PC-9 (cell line): ENCODE data around the gene XRCC4. TPM values are rescaled to one million over a fixed set of nuclear protein-coding genes. Genes with fewer than 3 reads are reported as not detected.
"Not testable (repeated sequence)": the region's sequence is repeated elsewhere in the genome, so short reads cannot be mapped to it uniquely, and the experiment has no call there.

Experiments used
- BruUV-seq: library from RNA; stranded (reverse); fragments of 400-500 nt; replicated peaks from 2 replicates; lab custom pipeline; 2021; lab: Mats Ljungman, UMichigan
- CTCF ChIA-PET: fragments of 300-600 bp; sonication (Branson Sonifier 250); formaldehyde crosslinking; loops from one replicate; lab custom pipeline; 2022; ENCODE audit warnings: antibody characterized with exemption; lab: Charles Lee
- POLR2A ChIA-PET: fragments of 300-600 bp; sonication (Branson Sonifier 250); formaldehyde crosslinking; loops from one replicate; lab custom pipeline; 2022; ENCODE audit warnings: antibody characterized with exemption; ENCODE audit not compliant: unreplicated experiment; lab: Charles Lee
- DNase-seq, 2 experiments: peaks; one replicate each; pipeline versions ENCODE4 v3.0.0 to v3.0.0-alpha.2; 2015 to 2022; ENCODE audit warnings: mixed read lengths in 1 of 2
- H2AFZ ChIP-seq: fragments of 200-600 bp; sonication (generic); 2 replicates; pipeline ENCODE4 v1.8.1; 2017; ENCODE audit warnings: antibody characterized with exemption
- H3F3A ChIP-seq: fragments of 200-600 bp; sonication (generic); 2 replicates; pipeline ENCODE4 v1.8.1; 2017; ENCODE audit warnings: antibody characterized with exemption, mild to moderate bottlenecking, low read depth; ENCODE audit not compliant: insufficient read depth
- H3K27ac ChIP-seq: fragments of 200-600 bp; sonication (generic); 2 replicates; pipeline ENCODE4 v1.6.1; 2016; ENCODE audit warnings: mixed run types
- H3K27me3 ChIP-seq: fragments of 200-600 bp; sonication (generic); 2 replicates; pipeline ENCODE4 v1.6.1; 2016; ENCODE audit warnings: low read depth, mixed run types; ENCODE audit not compliant: insufficient read depth
- H3K36me3 ChIP-seq: fragments of 200-600 bp; sonication (generic); 2 replicates; pipeline ENCODE4 v1.6.1; 2016; ENCODE audit warnings: low read depth, mixed run types
- H3K4me1 ChIP-seq: fragments of 200-600 bp; sonication (generic); replicated peaks from 2 replicates; pipeline ENCODE4 v1.6.1; 2016; ENCODE audit warnings: mixed run types; ENCODE audit not compliant: insufficient read depth
- H3K4me2 ChIP-seq: fragments of 200-600 bp; sonication (generic); 2 replicates; pipeline ENCODE4 v1.6.1; 2017; ENCODE audit warnings: mixed run types
- H3K4me3 ChIP-seq: fragments of 200-600 bp; sonication (generic); 2 replicates; pipeline ENCODE4 v1.6.1; 2016; ENCODE audit warnings: mixed run types
- H3K79me2 ChIP-seq: fragments of 200-600 bp; sonication (generic); 2 replicates; pipeline ENCODE4 v1.6.1; 2017; ENCODE audit warnings: low read depth, mixed run types
- H3K9me2 ChIP-seq: fragments of 200-600 bp; sonication (generic); 2 replicates; pipeline ENCODE4 v1.8.1; 2017; ENCODE audit warnings: mild to moderate bottlenecking; ENCODE audit not compliant: insufficient read depth
- H3K9me3 ChIP-seq: fragments of 200-600 bp; sonication (generic); 2 replicates; pipeline ENCODE4 v1.8.1; 2016; ENCODE audit warnings: low read depth; ENCODE audit not compliant: insufficient read depth
- H4K20me1 ChIP-seq: fragments of 200-600 bp; sonication (generic); 2 replicates; pipeline ENCODE4 v1.8.1; 2017; ENCODE audit not compliant: insufficient read depth
- EZH2 ChIP-seq: fragments of 200-600 bp; sonication (generic); IDR thresholded peaks from 2 replicates; pipeline ENCODE4 v1.8.0; 2017; ENCODE audit warnings: antibody characterized with exemption, low read depth
- intact Hi-C: fragments of 100-400 bp; cut with micrococcal nuclease; formaldehyde crosslinking; loops from one replicate; pipeline ENCODE4 v1.10.0; 2022; ENCODE audit not compliant: unreplicated experiment
- total RNA-seq: library from RNA; stranded (reverse); gene quantifications from 2 replicates; pipeline ENCODE4 v1.2.3, GENCODE V29; 2021
- TF ChIP-seq, protein P1 (sequence below): fragments of 200-600 bp; sonication (generic); conservative IDR thresholded peaks from 2 replicates; pipeline ENCODE4 v1.6.1; 2017; ENCODE audit warnings: mixed run types, antibody characterized with exemption, mild to moderate bottlenecking, moderate library complexity

Gene XRCC4
- total RNA-seq, 1 experiment from 2014 or later: 12.2 TPM

DNA sequence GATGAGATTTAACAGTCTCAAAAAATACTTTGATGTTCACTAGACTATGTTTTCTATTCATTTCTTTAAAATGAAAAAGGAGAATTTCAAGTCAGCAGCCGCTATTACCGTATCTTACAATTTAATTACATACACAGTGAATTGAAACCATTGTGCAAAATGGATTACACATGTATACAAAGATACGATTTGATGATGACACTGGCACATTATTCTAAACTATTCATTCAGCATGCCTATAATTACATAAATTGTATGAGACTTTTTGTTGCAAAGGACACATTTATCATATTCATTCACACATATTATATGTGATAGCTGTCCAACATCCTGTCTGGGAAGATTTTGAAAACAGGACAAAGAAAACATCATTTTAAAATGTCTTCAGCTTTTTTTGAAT lies 275.9 kb downstream of the XRCC4 start:
- Histone ChIP-seq H3K4me1 (no peaks in the 10 kb centered on the region), H3K36me3 (no peaks in the 10 kb centered on the region), H3K79me2 (no peaks in the 10 kb centered on the region), H3K27me3 (no peaks in the 10 kb centered on the region), H3K4me2 (no peak overlapping the region), H2AFZ (no peak overlapping the region), H3K27ac (no peak overlapping the region), H3K9me2 (no peaks in the 10 kb centered on the region), H3K9me3 (no peaks in the 10 kb centered on the region), H3F3A (no peaks in the 10 kb centered on the region), H4K20me1 (no peaks in the 10 kb centered on the region), H3K4me3 (no peak overlapping the region)
- no peak for DNase-seq
- ChIA-PET CTCF (no interaction called here), POLR2A (no interaction called here)
- intact Hi-C loops: no loop called here
- no peak for TF ChIP-seq EZH2
- TF ChIP-seq, protein P1, sequence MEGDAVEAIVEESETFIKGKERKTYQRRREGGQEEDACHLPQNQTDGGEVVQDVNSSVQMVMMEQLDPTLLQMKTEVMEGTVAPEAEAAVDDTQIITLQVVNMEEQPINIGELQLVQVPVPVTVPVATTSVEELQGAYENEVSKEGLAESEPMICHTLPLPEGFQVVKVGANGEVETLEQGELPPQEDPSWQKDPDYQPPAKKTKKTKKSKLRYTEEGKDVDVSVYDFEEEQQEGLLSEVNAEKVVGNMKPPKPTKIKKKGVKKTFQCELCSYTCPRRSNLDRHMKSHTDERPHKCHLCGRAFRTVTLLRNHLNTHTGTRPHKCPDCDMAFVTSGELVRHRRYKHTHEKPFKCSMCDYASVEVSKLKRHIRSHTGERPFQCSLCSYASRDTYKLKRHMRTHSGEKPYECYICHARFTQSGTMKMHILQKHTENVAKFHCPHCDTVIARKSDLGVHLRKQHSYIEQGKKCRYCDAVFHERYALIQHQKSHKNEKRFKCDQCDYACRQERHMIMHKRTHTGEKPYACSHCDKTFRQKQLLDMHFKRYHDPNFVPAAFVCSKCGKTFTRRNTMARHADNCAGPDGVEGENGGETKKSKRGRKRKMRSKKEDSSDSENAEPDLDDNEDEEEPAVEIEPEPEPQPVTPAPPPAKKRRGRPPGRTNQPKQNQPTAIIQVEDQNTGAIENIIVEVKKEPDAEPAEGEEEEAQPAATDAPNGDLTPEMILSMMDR: no peak
- no TSS peak for BruUV-seq

DNA sequence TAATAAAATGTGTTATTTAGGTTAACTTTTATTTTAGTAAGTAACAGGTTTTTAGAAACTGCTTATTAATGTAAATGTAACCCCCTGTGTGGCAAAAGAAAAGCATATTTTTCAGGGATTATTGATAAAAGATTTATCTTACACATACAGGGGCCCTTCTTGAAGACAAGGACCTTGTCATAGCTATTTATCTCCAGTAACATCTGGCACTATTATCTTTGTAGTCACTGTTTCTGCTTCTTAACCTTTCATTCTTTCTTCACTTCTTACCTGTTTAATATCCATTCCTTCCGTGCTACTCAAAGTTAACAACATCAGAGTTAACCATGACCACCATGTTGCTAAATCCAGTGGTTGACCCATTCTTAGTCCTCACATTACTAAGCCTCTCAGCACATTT lies 276.4 kb downstream of the XRCC4 start:
- no peak overlapping the region for H2AFZ ChIP-seq
- H3K36me3 ChIP-seq: no peaks in the 10 kb centered on the region
- H3K27ac ChIP-seq: no peak overlapping the region
- H3K4me3 ChIP-seq: no peak overlapping the region
- no peak for DNase-seq
- no peaks in the 10 kb centered on the region for H3F3A ChIP-seq
- H3K9me3 ChIP-seq: no peaks in the 10 kb centered on the region
- no peaks in the 10 kb centered on the region for H3K27me3 ChIP-seq
- no peaks in the 10 kb centered on the region for H3K4me1 ChIP-seq
- intact Hi-C loops: no loop called here
- H3K9me2 ChIP-seq: no peaks in the 10 kb centered on the region
- no peaks in the 10 kb centered on the region for H3K79me2 ChIP-seq
- no peak overlapping the region for H3K4me2 ChIP-seq
- no TSS peak for BruUV-seq
- ChIA-PET CTCF (no interaction called here), POLR2A (no interaction called here)
- TF ChIP-seq, protein P1: no peak
- TF ChIP-seq EZH2: no peak
- H4K20me1 ChIP-seq: no peaks in the 10 kb centered on the region

DNA sequence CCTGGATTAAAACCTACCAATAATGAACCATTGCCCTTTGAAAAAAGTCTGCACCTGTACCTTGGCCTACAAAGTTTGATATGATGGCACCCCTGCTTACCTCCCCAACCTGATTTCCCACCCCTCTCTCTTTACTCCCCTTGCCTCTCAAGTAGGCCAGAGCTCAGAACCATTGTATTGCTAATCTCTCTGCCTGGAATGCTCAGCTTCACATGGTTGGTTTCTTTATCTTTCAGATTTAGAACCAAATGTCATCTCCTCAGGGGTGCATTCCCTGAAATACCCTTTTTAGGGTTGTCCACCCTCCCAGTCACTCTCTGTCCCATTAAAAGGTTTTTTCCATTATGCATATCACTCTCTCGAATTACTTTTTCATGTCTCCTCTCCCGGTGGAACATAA lies 277.6 kb downstream of the XRCC4 start:
- no peaks in the 10 kb centered on the region for H3F3A ChIP-seq
- H3K4me1 ChIP-seq: no peaks in the 10 kb centered on the region
- BruUV-seq: no TSS peak
- H3K9me2 ChIP-seq: no peaks in the 10 kb centered on the region
- no peak for DNase-seq
- H3K79me2 ChIP-seq: no peaks in the 10 kb centered on the region
- no peaks in the 10 kb centered on the region for H3K9me3 ChIP-seq
- no peak overlapping the region for H3K4me3 ChIP-seq
- H3K36me3 ChIP-seq: no peaks in the 10 kb centered on the region
- H3K4me2 ChIP-seq: no peak overlapping the region
- no peaks in the 10 kb centered on the region for H3K27me3 ChIP-seq
- TF ChIP-seq, protein P1: no peak
- no peak for TF ChIP-seq EZH2
- no peaks in the 10 kb centered on the region for H4K20me1 ChIP-seq
- intact Hi-C loops: no loop called here
- H3K27ac ChIP-seq: no peak overlapping the region
- H2AFZ ChIP-seq: no peak overlapping the region
- ChIA-PET POLR2A (no interaction called here), CTCF (no interaction called here)

DNA sequence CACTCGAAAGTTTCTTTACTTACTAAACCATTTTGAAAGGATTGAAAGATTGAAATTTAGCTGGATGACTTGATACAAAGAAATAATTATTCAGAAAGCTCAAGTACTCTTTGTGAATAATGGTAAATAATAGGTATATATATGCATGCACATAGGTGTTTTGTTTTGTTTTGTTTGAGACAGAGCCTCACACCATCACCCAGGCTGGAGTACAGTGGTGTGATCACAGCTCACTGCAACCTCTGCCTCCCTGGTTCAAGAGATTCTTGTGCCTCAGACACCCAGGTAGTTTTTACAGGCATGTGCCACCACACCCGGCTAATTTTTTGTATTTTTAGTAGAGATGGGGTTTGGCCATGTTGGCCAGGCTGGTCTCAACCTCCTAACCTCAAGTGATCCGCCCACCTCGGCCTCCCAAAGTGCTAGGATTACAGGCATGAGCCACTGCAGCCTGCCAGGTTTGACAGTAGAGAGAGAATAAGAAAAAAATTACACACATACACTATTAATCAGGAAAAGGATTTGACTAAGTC lies 278.2 kb downstream of the XRCC4 start:
- H3K4me1 ChIP-seq, H3K36me3 ChIP-seq, intact Hi-C loops, H4K20me1 ChIP-seq, CTCF ChIA-PET, H3K4me3 ChIP-seq, H2AFZ ChIP-seq, H3K9me3 ChIP-seq, H3K4me2 ChIP-seq, H3F3A ChIP-seq, DNase-seq, POLR2A ChIA-PET, BruUV-seq, H3K9me2 ChIP-seq, H3K27ac ChIP-seq, H3K27me3 ChIP-seq, H3K79me2 ChIP-seq: not testable (repeated sequence)
